Measurements from ENCODE around the gene OSGEP.
A peak's percentile ranks its signal among the peaks of the same experiment; 100 is the strongest.

Gene OSGEP

DNA sequence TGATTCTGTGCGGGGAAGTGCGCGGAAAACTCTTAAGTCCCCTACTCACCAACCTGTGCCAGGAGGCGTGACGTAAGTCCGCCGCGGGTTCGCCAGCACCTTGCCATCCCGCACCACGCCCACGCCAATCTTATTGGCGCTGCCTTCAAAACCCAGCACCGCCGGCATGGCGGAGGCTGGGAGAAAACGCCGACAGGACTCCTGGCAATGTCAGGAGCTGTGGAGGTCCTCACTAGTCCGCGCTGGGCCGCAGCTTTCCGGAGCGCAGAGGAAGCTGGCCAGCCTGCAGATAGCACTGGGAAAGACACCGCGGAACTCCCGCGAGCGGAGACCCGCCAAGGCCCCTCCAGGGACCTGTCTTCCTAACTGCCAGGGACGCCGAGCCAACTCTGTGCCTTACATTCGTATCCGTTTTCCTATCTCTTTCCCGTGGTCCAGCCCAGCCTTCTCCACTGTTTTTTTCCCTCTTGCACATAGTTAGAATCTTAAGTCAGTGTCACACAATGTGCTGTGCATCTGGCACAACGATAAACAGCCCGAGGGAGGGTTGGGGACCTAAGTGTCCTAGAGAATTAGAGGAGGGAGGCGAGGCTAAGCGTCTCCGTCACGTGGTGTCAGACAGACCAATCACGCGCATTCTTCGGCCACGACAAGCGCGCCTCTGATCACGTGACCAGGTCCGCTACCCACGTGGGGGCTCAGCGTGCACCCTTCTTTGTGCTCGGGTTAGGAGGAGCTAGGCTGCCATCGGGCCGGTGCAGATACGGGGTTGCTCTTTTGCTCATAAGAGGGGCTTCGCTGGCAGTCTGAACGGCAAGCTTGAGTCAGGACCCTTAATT is at the start of gene OSGEP, which contains the start of gene APEX1:
Gene OSGEP, minus strand, starts transcription at position 297 of the 839 bp plus-strand sequence. Its CDS starts 129 bp downstream, at position 168.
Gene APEX1, plus strand, starts transcription at position 711 of the 839 bp plus-strand sequence. CDS start 420 bp downstream, outside the sequence.
- DNase-seq (ENCODE audit: low read depth in 2 of 2), result peak; percentile 96

- no peak for DNase-seq (ENCODE audit: low read depth in 2 of 2)
Measured at GRCh38 chr14:20503898-20504297, 49.3 kb upstream of the OSGEP start.

DNA sequence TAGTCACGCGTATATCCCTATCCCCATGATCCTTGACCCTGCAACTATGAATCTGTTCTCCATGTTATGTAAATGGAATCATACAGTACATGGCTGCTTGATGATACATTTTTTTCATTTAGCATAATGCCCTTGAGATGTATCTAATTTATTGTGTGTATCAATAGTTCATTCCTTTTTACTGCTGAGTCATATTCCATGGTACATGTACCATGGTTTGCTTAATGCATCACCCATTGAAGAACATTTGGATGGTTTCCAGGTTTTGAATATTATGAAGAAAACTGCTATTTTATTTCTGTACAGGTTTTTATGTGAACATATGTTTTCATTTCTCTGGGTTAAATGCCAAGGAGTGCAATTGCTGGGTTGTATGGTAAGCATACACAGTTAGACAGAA is 46.7 kb upstream of the OSGEP start:
- no peak for DNase-seq (ENCODE audit: low read depth in 2 of 2)

- DNase-seq (ENCODE audit: low read depth in 2 of 2), result no peak
Measured at GRCh38 chr14:20499881-20500280, 45.3 kb upstream of the OSGEP start.

GRCh38 chr14:20499108-20499507 is 44.5 kb upstream of the OSGEP start:
- DNase-seq (ENCODE audit: low read depth in 2 of 2), result no peak

- DNase-seq (ENCODE audit: low read depth in 2 of 2), result no peak
Measured at GRCh38 chr14:20498622-20499021, 44.0 kb upstream of the OSGEP start.

DNA sequence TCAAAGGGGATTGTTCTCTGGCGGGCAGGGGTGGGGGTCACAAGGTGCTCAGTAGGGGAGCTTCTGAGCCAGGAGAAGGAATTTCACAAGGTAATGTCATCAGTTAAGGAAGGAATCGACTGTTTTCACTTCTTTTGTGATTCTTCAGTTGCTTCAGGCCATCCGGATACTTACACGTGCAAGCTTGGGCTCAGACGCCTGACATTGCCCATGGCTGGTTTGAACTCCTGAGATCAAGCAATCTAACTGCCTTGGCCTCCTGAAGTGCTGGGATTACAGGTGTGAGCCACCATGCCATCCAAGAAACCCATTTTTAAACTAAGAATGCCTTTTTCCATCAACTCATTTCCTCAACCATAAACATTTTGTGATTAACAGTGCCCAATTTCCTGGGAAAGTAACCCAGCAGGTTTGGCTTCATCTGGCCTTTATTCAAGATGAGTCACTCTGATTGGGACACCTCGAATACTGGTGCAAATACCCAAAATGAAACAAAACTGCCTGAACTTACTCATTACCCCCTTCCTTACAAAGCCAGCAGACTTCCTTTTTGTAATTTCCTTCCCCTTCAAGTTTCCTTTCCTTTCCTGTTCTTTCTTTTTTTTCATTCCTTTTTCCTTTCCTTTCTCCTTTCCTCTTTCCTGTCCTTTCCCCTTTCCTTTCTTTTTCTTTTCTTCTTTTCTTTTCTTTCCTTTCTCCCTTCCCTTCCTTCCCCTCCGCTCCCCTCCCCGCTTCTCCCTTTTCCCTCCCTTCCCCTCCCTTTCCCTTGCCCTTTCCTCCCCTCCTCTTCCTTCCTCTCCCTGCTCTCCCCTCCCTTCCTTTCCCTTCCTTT is 40.5 kb upstream of the OSGEP start:
- DNase-seq (ENCODE audit: low read depth in 2 of 2), result no peak

DNA sequence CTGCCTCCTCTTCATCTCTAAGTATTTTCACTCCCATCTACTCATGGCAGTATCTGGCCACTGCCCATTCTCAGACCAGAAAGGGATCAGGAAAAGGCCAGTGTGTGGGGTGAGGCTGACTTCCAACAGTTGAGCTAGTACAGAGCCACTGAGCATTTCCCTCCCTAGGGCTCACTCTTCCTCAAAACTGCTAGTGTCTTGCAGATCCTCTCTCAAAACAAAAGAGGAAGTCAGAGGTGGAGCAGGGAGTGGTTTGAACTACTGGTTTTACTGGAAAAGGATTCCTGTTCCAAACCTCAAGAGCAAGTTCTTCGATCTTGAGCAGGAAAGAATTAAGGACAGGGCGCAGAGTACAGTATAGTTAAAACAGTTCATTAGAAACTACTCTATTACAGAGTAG is 39.0 kb upstream of the OSGEP start:
- DNase-seq (ENCODE audit: low read depth in 2 of 2), result no peak

- DNase-seq (ENCODE audit: low read depth in 2 of 2), result no peak
Measured at GRCh38 chr14:20492486-20492885, 37.9 kb upstream of the OSGEP start.

DNA sequence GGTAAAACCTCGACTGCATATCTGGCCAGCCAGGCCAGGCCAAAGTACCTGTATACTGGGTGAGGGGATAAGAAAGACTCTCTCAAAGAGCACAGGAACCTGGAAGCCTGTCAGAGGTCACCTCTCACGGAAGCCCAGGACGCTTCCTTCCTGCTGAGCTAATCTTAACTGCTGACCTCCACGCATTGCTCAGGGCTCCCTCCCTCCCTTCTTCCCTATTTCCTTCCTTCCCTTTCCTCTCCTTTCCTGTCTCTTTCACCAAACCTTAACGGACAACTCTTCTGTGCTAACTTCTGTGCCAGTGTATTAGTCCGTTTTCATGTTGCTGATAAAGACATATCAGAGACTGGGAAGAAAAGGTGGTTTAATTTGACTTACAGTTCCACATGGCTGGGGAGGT is 36.0 kb upstream of the OSGEP start:
- DNase-seq (ENCODE audit: low read depth in 2 of 2), result no peak

- no peak for DNase-seq (ENCODE audit: low read depth in 2 of 2)
Measured at GRCh38 chr14:20489093-20489994, 34.7 kb upstream of the OSGEP start.

DNA sequence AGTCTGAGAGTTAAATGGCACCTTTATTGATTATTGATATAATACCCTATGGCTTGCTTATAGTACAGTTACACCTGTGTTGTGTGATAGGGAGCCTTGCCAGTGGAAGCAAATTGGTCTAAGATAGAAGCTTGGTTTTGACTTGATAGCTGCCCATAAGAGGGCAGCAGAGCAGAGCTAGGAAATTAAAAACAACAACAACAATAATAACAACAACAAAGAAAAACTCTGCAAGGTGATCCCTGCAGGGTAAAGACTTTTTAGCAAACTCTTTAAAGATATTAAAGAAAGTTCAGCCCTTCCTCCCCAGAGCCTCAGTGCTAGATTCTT is 32.7 kb upstream of the OSGEP start:
- no peak for DNase-seq (ENCODE audit: low read depth in 2 of 2)

- DNase-seq (ENCODE audit: low read depth in 2 of 2), result no peak
Measured at GRCh38 chr14:20486684-20487395, 32.2 kb upstream of the OSGEP start.

DNA sequence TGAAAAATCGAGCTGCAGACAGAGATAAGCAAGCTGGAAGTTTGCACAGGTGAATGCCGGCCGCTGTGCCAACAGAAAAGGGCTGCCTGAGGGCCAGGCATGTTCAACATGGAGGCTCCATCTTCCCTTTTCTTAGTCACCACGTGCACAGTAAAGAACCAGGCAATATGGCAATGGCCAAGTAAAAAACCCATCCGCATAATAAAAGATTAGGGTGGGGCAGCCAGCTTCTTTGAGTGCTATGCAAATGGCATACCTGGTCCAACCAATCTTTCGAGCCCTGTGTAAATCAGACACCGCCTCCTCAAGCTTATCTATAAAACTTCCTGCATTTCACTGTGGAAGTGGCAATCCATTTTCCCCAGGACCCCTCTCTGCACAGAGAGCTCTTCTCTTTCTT is 31.3 kb upstream of the OSGEP start:
- DNase-seq (ENCODE audit: low read depth in 2 of 2), result no peak

DNA sequence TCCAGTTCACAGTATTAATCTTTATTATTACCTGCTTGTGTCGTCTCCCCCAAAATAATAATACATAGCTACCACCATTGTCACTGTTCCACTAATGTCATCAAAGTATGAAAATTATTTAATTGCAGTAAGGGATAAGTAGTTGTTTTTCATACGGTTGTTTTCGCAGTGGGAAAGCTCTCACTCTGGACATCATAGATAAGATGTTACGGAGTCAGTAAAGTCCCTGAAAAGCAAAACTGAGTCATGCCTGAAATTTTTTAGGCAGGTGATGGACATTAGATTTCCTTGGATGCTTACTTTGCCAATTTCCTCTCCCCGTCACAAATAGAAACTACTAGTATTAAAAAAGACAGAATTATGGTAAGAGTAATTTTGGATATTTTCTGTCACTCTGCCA is 27.8 kb upstream of the OSGEP start:
- no peak for DNase-seq (ENCODE audit: low read depth in 2 of 2)

- DNase-seq (ENCODE audit: low read depth in 2 of 2), result no peak
Measured at GRCh38 chr14:20478894-20479293, 24.3 kb upstream of the OSGEP start.

- no peak for DNase-seq (ENCODE audit: low read depth in 2 of 2)
Measured at GRCh38 chr14:20477211-20477876, 22.7 kb upstream of the OSGEP start.

- DNase-seq (ENCODE audit: low read depth in 2 of 2), result no peak
Measured at GRCh38 chr14:20476776-20477175, 22.2 kb upstream of the OSGEP start.

DNA sequence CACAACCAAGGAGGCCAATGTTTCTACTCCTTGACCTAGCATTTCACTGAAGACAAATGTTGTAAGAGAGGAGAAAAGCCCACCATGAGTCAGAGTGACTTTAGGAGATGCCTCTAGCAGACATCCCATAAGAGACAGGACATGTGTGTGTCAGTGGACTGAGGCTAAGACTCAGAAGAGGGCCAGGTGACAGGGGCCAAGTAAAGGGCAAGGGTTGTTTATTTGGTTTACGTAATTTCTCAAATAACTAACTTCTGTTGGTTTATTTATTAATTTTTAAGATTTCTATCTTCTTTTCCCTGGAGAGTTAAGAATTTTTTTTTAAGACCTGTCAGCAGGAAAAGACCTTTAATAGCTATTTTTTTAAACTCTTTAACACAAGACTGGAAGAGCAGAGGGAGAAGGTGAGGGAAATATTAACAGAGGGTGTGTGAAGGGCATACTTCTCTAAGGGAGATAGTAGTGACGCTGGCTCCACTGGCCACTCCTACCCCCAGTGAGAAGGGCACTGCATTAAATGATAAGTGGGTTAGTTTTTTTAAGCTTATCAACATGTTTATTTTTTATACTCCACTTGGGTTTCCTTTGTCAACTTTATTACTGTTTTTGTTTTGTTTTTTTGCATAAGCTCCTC is 18.0 kb upstream of the OSGEP start:
- DNase-seq (ENCODE audit: low read depth in 2 of 2), result no peak

GRCh38 chr14:20470603-20470901 is 15.9 kb upstream of the OSGEP start:
- no peak for DNase-seq (ENCODE audit: low read depth in 2 of 2)
